Measurements from ENCODE around the gene KCNIP4. TPM values are rescaled to one million over a fixed set of nuclear protein-coding genes. Genes with fewer than 3 reads are reported as not detected.
A peak's percentile ranks its signal among the peaks of the same experiment; 100 is the strongest.

The KCNIP4 gene
- total and polyA plus RNA-seq, 2 experiments from 2014 or later, result 0.65 TPM; not detected in 1

DNA sequence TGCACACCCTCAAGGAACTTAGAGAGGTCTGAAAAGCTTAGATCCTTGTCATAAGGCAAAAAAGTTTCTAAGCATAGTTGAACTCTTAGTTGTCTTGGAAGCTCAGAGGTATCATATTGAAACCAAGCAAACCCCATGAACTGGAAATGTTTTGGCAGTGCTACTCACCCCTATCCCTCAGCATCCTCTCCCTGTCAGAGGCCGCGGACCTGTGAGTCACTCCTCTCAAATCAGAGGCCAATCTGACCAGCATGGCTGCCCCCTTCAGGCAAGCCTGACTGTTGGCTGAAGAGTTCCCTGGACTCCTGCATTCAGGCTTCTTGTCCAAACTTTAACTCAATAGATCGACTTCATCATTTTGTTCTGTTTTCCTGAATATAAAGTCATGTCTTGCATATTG is 69.4 kb downstream of the KCNIP4 start:
- Histone ChIP-seq H2AFZ (no peak overlapping the region), H3K4me3 (no peak overlapping the region), H3K9me3 (ENCODE audit: low read depth) (no peaks in the 10 kb centered on the region), H3K27ac (no peak overlapping the region), H3K4me2 (ENCODE audit: unreplicated experiment) (no peak overlapping the region), H4K20me1 (ENCODE audit: insufficient read depth) (no peaks in the 10 kb centered on the region), H3K4me1 (ENCODE audit: insufficient read depth) (peaks cover 10% of the 10 kb centered on the region), H3K9me2 (ENCODE audit: insufficient read depth) (no peaks in the 10 kb centered on the region), H3F3A (ENCODE audit: insufficient read depth) (peaks cover 1% of the 10 kb centered on the region; the same call in 1 of the 2 replicates), H3K79me2 (ENCODE audit: insufficient read depth) (no peaks in the 10 kb centered on the region), H3K36me3 (ENCODE audit: low read depth) (no peaks in the 10 kb centered on the region), H3K27me3 (replicated peaks; ENCODE audit: insufficient read depth) (no peaks in the 10 kb centered on the region), H3K9ac (no peak overlapping the region)
- 85 to 95% methylated on average over 3 of the region's 3 CpGs for WGBS, 2 experiments (ENCODE audit: low coverage in 1 of 2, low lambda C conversion rate in 2 of 2, missing lambda C conversion rate in 2 of 2)
- peak; percentile 20 for DNase-seq
- in situ Hi-C loops (cut with MboI), result no loop called here
- TF ChIP-seq EZH2phosphoT487 (IDR thresholded peaks at IDR 0.05; ENCODE audit: insufficient read depth, low read depth) (no peak), EZH2 (IDR thresholded peaks at IDR 0.05; ENCODE audit: insufficient read depth, poor library complexity, severe bottlenecking) (no peak)

- 93 to 100% methylated on average over 1 of the region's 1 CpG for WGBS, 2 experiments (ENCODE audit: low coverage in 1 of 2, low lambda C conversion rate in 2 of 2, missing lambda C conversion rate in 2 of 2)
Observed at GRCh38 chr4:21876711-21877110, 71.9 kb downstream of the KCNIP4 start.

GRCh38 chr4:21873145-21873544 is 75.4 kb downstream of the KCNIP4 start:
- H3K4me3 ChIP-seq, result no peak overlapping the region
- in situ Hi-C loops (cut with MboI), result no loop called here
- no peaks in the 10 kb centered on the region for H3K27me3 ChIP-seq (replicated peaks; ENCODE audit: insufficient read depth)
- TF ChIP-seq EZH2 (IDR thresholded peaks at IDR 0.05; ENCODE audit: insufficient read depth, poor library complexity, severe bottlenecking) (no peak), EZH2phosphoT487 (IDR thresholded peaks at IDR 0.05; ENCODE audit: insufficient read depth, low read depth) (no peak)
- no peaks in the 10 kb centered on the region for H3K9me2 ChIP-seq (ENCODE audit: insufficient read depth)
- H3K4me2 ChIP-seq (ENCODE audit: unreplicated experiment), result peak overlapping the region; percentile 24
- no peaks in the 10 kb centered on the region for H3K9me3 ChIP-seq (ENCODE audit: low read depth)
- no peak overlapping the region for H2AFZ ChIP-seq
- no peaks in the 10 kb centered on the region for H3K36me3 ChIP-seq (ENCODE audit: low read depth)
- H3F3A ChIP-seq (ENCODE audit: insufficient read depth), result peaks cover 13% of the 10 kb centered on the region; the same call in 1 of the 2 replicates
- no peaks in the 10 kb centered on the region for H4K20me1 ChIP-seq (ENCODE audit: insufficient read depth)
- H3K9ac ChIP-seq, result no peak overlapping the region
- peaks cover 8% of the 10 kb centered on the region for H3K4me1 ChIP-seq (ENCODE audit: insufficient read depth)
- H3K27ac ChIP-seq, result no peak overlapping the region
- no peaks in the 10 kb centered on the region for H3K79me2 ChIP-seq (ENCODE audit: insufficient read depth)
- 39 to 50% methylated on average over 1 of the region's 1 CpG for WGBS, 2 experiments (ENCODE audit: low coverage in 1 of 2, low lambda C conversion rate in 2 of 2, missing lambda C conversion rate in 2 of 2)
- DNase-seq, result peak; percentile 32

More at GRCh38 chr4:21876711-21877110, 71.9 kb downstream of the KCNIP4 start:
- no peak overlapping the region for H3K9ac ChIP-seq
- peaks cover 13% of the 10 kb centered on the region; the same call in 1 of the 2 replicates for H3F3A ChIP-seq (ENCODE audit: insufficient read depth)
- no peak for TF ChIP-seq EZH2 (IDR thresholded peaks at IDR 0.05; ENCODE audit: insufficient read depth, poor library complexity, severe bottlenecking)
- no peaks in the 10 kb centered on the region for H3K9me3 ChIP-seq (ENCODE audit: low read depth)
- no peak overlapping the region for H3K4me2 ChIP-seq (ENCODE audit: unreplicated experiment)
- no peak overlapping the region for H3K27ac ChIP-seq
- H3K4me1 ChIP-seq (ENCODE audit: insufficient read depth), result peaks cover 10% of the 10 kb centered on the region
- no peaks in the 10 kb centered on the region for H3K79me2 ChIP-seq (ENCODE audit: insufficient read depth)
- no peaks in the 10 kb centered on the region for H4K20me1 ChIP-seq (ENCODE audit: insufficient read depth)
- no peak overlapping the region for H2AFZ ChIP-seq
- H3K27me3 ChIP-seq (replicated peaks; ENCODE audit: insufficient read depth), result no peaks in the 10 kb centered on the region
- no peak overlapping the region for H3K4me3 ChIP-seq
- in situ Hi-C loops (cut with MboI), result no loop called here
- H3K9me2 ChIP-seq (ENCODE audit: insufficient read depth), result no peaks in the 10 kb centered on the region
- DNase-seq, result no peak
- no peaks in the 10 kb centered on the region for H3K36me3 ChIP-seq (ENCODE audit: low read depth)

DNA sequence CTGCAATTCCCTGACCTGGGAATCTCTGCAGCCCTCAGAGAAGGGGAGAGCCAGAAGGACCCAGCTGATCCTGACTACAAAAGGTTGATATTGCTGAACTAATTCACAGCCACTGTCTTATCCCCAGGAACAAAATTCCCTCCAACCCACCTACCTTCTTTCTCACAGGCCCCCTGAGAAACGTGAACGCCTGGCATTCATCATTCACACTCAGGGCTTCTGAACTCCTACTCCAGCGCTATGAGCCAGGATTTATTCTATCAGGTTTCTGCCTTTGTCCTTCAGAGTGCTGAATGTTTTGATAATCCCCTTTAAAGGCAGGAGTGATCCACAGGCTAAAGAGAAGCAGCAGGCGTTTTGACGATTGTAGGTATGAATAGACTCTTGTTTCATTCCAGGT is 76.5 kb downstream of the KCNIP4 start:
- H3K9me3 ChIP-seq (ENCODE audit: low read depth), result no peaks in the 10 kb centered on the region
- in situ Hi-C loops (cut with MboI), result no loop called here
- DNase-seq, result no peak
- peaks cover 13% of the 10 kb centered on the region; the same call in 1 of the 2 replicates for H3F3A ChIP-seq (ENCODE audit: insufficient read depth)
- H3K9me2 ChIP-seq (ENCODE audit: insufficient read depth), result no peaks in the 10 kb centered on the region
- H3K36me3 ChIP-seq (ENCODE audit: low read depth), result no peaks in the 10 kb centered on the region
- H3K79me2 ChIP-seq (ENCODE audit: insufficient read depth), result no peaks in the 10 kb centered on the region
- H3K4me1 ChIP-seq (ENCODE audit: insufficient read depth), result peaks cover 8% of the 10 kb centered on the region
- no peak overlapping the region for H3K4me3 ChIP-seq
- H3K27ac ChIP-seq, result no peak overlapping the region
- H3K9ac ChIP-seq, result no peak overlapping the region
- 78 to 80% methylated on average over 5 of the region's 5 CpGs for WGBS, 2 experiments (ENCODE audit: low coverage in 1 of 2, low lambda C conversion rate in 2 of 2, missing lambda C conversion rate in 2 of 2)
- no peaks in the 10 kb centered on the region for H4K20me1 ChIP-seq (ENCODE audit: insufficient read depth)
- H3K4me2 ChIP-seq (ENCODE audit: unreplicated experiment), result no peak overlapping the region
- H3K27me3 ChIP-seq (replicated peaks; ENCODE audit: insufficient read depth), result no peaks in the 10 kb centered on the region
- H2AFZ ChIP-seq, result no peak overlapping the region
- TF ChIP-seq EZH2phosphoT487 (IDR thresholded peaks at IDR 0.05; ENCODE audit: insufficient read depth, low read depth) (no peak), EZH2 (IDR thresholded peaks at IDR 0.05; ENCODE audit: insufficient read depth, poor library complexity, severe bottlenecking) (no peak)

Measured in GM23248 (cell line).